ENCODE measurements around the gene GATAD2A. TPM values are rescaled to one million over a fixed set of nuclear protein-coding genes. Genes with fewer than 3 reads are reported as not detected.

Gene GATAD2A
- total and polyA plus RNA-seq, 9 of the 15 experiments (the other 6 are each of a cell fraction or from before 2014, with no cell fraction given), result 2.4 to 226 (median 44.2) TPM

GRCh38 chr19:19480688-19481087 is 75.2 kb downstream of the GATAD2A start:
- TF ChIP-seq ZNF263 (CRISPR knock-in tag; IDR thresholded peaks at IDR 0.05; ENCODE audit: borderline replicate concordance) (no peak), MCM2 (IDR thresholded peaks at IDR 0.05; ENCODE audit: low read depth) (no peak), MTF1 (CRISPR knock-in tag; IDR thresholded peaks at IDR 0.05; ENCODE audit: borderline replicate concordance) (no peak), CCNT2 (IDR thresholded peaks at IDR 0.05; ENCODE audit: borderline replicate concordance, extremely low read depth, insufficient read length, low read depth, low read length) (no peak), ZNF175 (CRISPR knock-in tag; IDR thresholded peaks at IDR 0.05; ENCODE audit: low read depth) (no peak), RFX7 (CRISPR knock-in tag; IDR thresholded peaks at IDR 0.05) (no peak), HMG20A (CRISPR knock-in tag; conservative IDR thresholded peaks at IDR 0.05) (no peak), ZNF316 (IDR thresholded peaks at IDR 0.05) (no peak), TAF15 (IDR thresholded peaks at IDR 0.05; ENCODE audit: low read depth, low read length) (no peak), RBFOX2 (IDR thresholded peaks at IDR 0.05; ENCODE audit: low read depth, low read length) (no peak), PRPF4 (IDR thresholded peaks at IDR 0.05; ENCODE audit: insufficient read depth, low read depth, low read length, poor library complexity, severe bottlenecking) (no peak)
- TF ChIP-seq, protein P1, sequence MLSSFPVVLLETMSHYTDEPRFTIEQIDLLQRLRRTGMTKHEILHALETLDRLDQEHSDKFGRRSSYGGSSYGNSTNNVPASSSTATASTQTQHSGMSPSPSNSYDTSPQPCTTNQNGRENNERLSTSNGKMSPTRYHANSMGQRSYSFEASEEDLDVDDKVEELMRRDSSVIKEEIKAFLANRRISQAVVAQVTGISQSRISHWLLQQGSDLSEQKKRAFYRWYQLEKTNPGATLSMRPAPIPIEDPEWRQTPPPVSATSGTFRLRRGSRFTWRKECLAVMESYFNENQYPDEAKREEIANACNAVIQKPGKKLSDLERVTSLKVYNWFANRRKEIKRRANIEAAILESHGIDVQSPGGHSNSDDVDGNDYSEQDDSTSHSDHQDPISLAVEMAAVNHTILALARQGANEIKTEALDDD (IDR thresholded peaks at IDR 0.05), result no peak
- TF ChIP-seq, protein P2, sequence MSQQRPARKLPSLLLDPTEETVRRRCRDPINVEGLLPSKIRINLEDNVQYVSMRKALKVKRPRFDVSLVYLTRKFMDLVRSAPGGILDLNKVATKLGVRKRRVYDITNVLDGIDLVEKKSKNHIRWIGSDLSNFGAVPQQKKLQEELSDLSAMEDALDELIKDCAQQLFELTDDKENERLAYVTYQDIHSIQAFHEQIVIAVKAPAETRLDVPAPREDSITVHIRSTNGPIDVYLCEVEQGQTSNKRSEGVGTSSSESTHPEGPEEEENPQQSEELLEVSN (IDR thresholded peaks at IDR 0.05; ENCODE audit: borderline replicate concordance in 1 of 2, extremely low read depth in 1 of 2, insufficient read depth in 1 of 2, insufficient read length in 1 of 2, low read depth in 1 of 2, low read length in 1 of 2, poor library complexity in 1 of 2, severe bottlenecking in 1 of 2), result no peak
- TF ChIP-seq, protein P3, sequence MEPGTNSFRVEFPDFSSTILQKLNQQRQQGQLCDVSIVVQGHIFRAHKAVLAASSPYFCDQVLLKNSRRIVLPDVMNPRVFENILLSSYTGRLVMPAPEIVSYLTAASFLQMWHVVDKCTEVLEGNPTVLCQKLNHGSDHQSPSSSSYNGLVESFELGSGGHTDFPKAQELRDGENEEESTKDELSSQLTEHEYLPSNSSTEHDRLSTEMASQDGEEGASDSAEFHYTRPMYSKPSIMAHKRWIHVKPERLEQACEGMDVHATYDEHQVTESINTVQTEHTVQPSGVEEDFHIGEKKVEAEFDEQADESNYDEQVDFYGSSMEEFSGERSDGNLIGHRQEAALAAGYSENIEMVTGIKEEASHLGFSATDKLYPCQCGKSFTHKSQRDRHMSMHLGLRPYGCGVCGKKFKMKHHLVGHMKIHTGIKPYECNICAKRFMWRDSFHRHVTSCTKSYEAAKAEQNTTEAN (CRISPR knock-in tag; IDR thresholded peaks at IDR 0.05), result no peak
- no peak for FAIRE-seq
- in situ Hi-C loops (cut with MboI), result no loop called here

More at GRCh38 chr19:19480688-19481087, 75.2 kb downstream of the GATAD2A start:
- WGBS (ENCODE audit: insufficient coverage, low coverage, missing lambda C conversion rate), result 93% methylated on average over 5 of the region's 5 CpGs
- no peak overlapping the region for H2AFZ ChIP-seq (ENCODE audit: low read depth, low read length)
- no peaks in the 10 kb centered on the region for H3K27me3 ChIP-seq (ENCODE audit: control insufficient read depth in 2 of 2, insufficient read depth in 2 of 2, low read length in 2 of 2)
- ChIA-PET CTCF (ENCODE audit: low intra/inter-chr PET ratio) (no interaction called here), POLR2A (interaction anchor here (0.7 kb wide), 1 partner anchor 116 kb away, joined by 3 read pairs; no protein-coding TSS in a partner anchor)
- H3K9me3 ChIP-seq (replicated peaks; ENCODE audit: control insufficient read depth, insufficient read depth, low read depth, low read length), result no peaks in the 10 kb centered on the region
- no TSS peak for BruUV-seq (replicated peaks)
- H3K4me1 ChIP-seq (replicated peaks in 1 of 2; ENCODE audit: control insufficient read depth in 2 of 2, insufficient read depth in 2 of 2, low read length in 2 of 2), result peaks cover 7 to 17% of the 10 kb centered on the region in 2 experiments; a peak in 4 of 5 replicates
- no peak overlapping the region for H3K9ac ChIP-seq (ENCODE audit: insufficient read depth in 1 of 2, low read depth in 2 of 2, low read length in 2 of 2)
- no peak overlapping the region for H3K4me3 ChIP-seq
- H3K4me2 ChIP-seq (ENCODE audit: insufficient read depth, low read length), result no peak overlapping the region
- H4K20me1 ChIP-seq (replicated peaks; ENCODE audit: control insufficient read depth, insufficient read depth, low read length), result peaks cover 20% of the 10 kb centered on the region; the same call in 1 of the 2 replicates
- peaks cover 94% of the 10 kb centered on the region for H3K79me2 ChIP-seq (ENCODE audit: control insufficient read depth, insufficient read depth, low read length)
- H3K27ac ChIP-seq (ENCODE audit: extremely low read depth, low read depth, low read length), result no peak overlapping the region
- H3K36me3 ChIP-seq (ENCODE audit: control insufficient read depth, insufficient read depth, low read length), result peaks cover 88% of the 10 kb centered on the region
- intact Hi-C loops (cut with micrococcal nuclease), result no loop called here
- H3K9me1 ChIP-seq (ENCODE audit: control insufficient read depth, insufficient read depth, low read length), result no peaks in the 10 kb centered on the region
- DNase-seq (ENCODE audit: extremely low read depth in 1 of 4, low spot score in 3 of 4) (no peak), ATAC-seq (no peak)
